Colonic mucosa (tissue), 4 donors: ENCODE data around the gene SLC12A7. TPM values are rescaled to one million over a fixed set of nuclear protein-coding genes. Genes with fewer than 3 reads are reported as not detected.
A peak's percentile ranks its signal among the peaks of the same experiment; 100 is the strongest.

Experiments used
- DNase-seq: peaks from one replicate; pipeline ENCODE4 v3.0.0-alpha.2; 2020
- H3K27ac ChIP-seq: fragments of 200-600 bp; one replicate; pipeline ENCODE4 v1.8.0; 2021
- H3K27me3 ChIP-seq: fragments of 200-600 bp; one replicate; pipeline ENCODE4 v1.8.0; 2021
- H3K36me3 ChIP-seq: fragments of 200-600 bp; one replicate; pipeline ENCODE4 v1.8.0; 2021
- H3K4me1 ChIP-seq: fragments of 200-600 bp; one replicate; pipeline ENCODE4 v1.8.0; 2021; ENCODE audit warnings: mild to moderate bottlenecking
- H3K4me3 ChIP-seq: fragments of 200-600 bp; one replicate; pipeline ENCODE4 v1.8.0; 2021
- H3K9ac ChIP-seq, 2 donors: one replicate each; pipeline ENCODE4 v1.7.0; 2013; ENCODE audit warnings: control low read depth in 2 of 2, low read depth in 2 of 2, low read length in 2 of 2
- H3K9me3 ChIP-seq: fragments of 200-600 bp; one replicate; pipeline ENCODE4 v1.8.0; 2021
- intact Hi-C: fragments of 100-400 bp; cut with DNase I; formaldehyde crosslinking; loops from one replicate; pipeline ENCODE4 v1.14.1; 2022
- total RNA-seq, 2 donors: library from RNA; stranded (reverse); fragmentation: NEBNext Ultra II Directional in 1 of 2; extraction: Animal tissue kit (Norgen Biotek cat#: 25700) in 1 of 2; gene quantifications; one replicate each; pipeline ENCODE4 v1.2.1, GENCODE V29; 2021
- TF ChIP-seq, protein P1 (sequence below): fragments of 200-600 bp; IDR thresholded peaks from one replicate; pipeline ENCODE4 v1.8.0; 2022; ENCODE audit warnings: antibody characterized with exemption, mild to moderate bottlenecking
- donor health status: healthy.
- donor health status: DM: no; HTN: no; CAD: no.
- donor health status: DM: no; HTN: no; CAD: no.

Gene SLC12A7
- total RNA-seq, 2 donors from 2014 or later, result 64.6 to 81.2 TPM

DNA sequence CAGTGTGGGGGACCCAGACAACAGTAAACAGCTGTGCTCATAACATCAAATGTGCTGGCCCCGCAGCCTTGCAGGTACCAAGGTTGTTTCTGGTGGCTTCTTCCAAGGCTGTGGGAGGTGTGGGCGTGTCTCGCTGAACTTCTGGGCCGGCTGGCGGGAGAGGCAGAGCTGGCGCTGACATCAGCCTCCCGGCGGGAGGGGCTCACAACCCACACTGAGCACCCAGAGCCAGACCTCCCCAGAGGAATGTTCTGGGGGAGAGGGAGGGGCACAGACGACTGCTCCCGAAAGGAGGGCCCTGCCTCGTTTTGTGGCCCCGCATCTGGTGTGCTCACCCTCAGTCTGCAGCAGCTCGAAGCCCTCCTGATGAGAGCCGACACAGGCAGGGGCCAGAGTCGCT, 6.9 kb upstream of the SLC12A7 start:
- Histone ChIP-seq H3K4me3 (no peak overlapping the region), H3K27me3 (no peaks in the 10 kb centered on the region), H3K27ac (peak overlapping the region; percentile 47), H3K9ac (peak overlapping the region; percentile 39 to 66), H3K4me1 (peaks cover 15% of the 10 kb centered on the region), H3K9me3 (no peaks in the 10 kb centered on the region), H3K36me3 (no peaks in the 10 kb centered on the region)
- TF ChIP-seq, protein P1, sequence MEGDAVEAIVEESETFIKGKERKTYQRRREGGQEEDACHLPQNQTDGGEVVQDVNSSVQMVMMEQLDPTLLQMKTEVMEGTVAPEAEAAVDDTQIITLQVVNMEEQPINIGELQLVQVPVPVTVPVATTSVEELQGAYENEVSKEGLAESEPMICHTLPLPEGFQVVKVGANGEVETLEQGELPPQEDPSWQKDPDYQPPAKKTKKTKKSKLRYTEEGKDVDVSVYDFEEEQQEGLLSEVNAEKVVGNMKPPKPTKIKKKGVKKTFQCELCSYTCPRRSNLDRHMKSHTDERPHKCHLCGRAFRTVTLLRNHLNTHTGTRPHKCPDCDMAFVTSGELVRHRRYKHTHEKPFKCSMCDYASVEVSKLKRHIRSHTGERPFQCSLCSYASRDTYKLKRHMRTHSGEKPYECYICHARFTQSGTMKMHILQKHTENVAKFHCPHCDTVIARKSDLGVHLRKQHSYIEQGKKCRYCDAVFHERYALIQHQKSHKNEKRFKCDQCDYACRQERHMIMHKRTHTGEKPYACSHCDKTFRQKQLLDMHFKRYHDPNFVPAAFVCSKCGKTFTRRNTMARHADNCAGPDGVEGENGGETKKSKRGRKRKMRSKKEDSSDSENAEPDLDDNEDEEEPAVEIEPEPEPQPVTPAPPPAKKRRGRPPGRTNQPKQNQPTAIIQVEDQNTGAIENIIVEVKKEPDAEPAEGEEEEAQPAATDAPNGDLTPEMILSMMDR, result no peak
- DNase-seq, result peak; percentile 84
- intact Hi-C loops, result no loop called here

DNA sequence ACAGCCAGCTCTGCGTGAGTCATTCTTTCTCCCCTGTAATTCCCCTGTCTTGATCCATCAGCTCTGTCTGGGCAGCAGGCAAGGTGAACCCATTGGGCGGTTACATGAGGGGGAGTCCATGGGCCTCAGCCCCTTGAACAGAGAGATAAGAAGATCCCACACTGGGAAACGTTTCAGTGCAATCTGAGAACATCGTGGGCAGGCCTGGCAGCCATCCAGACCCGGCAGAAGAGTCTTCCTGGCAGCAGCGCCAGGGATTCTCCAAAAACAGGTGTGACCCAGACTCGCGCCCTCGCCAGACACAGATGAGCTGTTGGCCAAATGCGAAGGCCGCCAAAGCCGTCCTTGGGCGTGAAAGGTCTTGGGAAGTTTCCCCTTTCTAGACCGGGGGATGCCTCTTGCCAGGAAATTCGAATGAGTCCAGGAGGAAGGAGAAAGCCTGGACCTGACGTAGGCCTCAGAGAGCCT, 6.4 kb upstream of the SLC12A7 start:
- no peaks in the 10 kb centered on the region for H3K36me3 ChIP-seq
- H3K9me3 ChIP-seq, result no peaks in the 10 kb centered on the region
- H3K4me1 ChIP-seq, result peaks cover 15% of the 10 kb centered on the region
- peak overlapping the region; percentile 47 for H3K27ac ChIP-seq
- DNase-seq, result no peak
- intact Hi-C loops, result no loop called here
- H3K9ac ChIP-seq, result peak overlapping the region in 1 of 2 donors; percentile 66
- TF ChIP-seq, protein P1, result no peak
- no peaks in the 10 kb centered on the region for H3K27me3 ChIP-seq
- H3K4me3 ChIP-seq, result no peak overlapping the region

DNA sequence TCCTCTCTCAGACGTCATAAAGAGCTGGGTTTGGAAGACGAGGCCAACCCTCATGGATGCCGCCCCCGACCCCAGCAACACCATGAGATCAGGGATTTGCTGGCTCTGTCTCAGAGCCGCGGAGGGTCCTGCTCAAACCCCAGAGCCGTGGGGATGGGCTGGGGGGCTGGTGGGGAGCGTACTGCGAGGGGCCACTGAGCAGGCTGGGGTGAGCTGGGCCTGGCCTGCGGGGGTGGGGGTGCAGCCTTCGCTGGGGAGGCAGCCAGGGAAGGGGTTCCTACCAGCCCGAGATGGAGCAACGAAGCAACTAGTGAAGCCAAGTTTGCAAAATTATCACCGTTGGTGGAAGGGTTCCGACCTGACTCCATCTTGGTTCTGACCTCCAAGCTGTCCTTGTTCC, 5.1 kb upstream of the SLC12A7 start:
- Histone ChIP-seq H3K9me3 (no peaks in the 10 kb centered on the region), H3K27me3 (no peaks in the 10 kb centered on the region), H3K9ac (no peak overlapping the region), H3K27ac (no peak overlapping the region), H3K4me3 (no peak overlapping the region), H3K36me3 (no peaks in the 10 kb centered on the region), H3K4me1 (peaks cover 15% of the 10 kb centered on the region)
- TF ChIP-seq, protein P1, result no peak
- intact Hi-C loops, result no loop called here
- no peak for DNase-seq

DNA sequence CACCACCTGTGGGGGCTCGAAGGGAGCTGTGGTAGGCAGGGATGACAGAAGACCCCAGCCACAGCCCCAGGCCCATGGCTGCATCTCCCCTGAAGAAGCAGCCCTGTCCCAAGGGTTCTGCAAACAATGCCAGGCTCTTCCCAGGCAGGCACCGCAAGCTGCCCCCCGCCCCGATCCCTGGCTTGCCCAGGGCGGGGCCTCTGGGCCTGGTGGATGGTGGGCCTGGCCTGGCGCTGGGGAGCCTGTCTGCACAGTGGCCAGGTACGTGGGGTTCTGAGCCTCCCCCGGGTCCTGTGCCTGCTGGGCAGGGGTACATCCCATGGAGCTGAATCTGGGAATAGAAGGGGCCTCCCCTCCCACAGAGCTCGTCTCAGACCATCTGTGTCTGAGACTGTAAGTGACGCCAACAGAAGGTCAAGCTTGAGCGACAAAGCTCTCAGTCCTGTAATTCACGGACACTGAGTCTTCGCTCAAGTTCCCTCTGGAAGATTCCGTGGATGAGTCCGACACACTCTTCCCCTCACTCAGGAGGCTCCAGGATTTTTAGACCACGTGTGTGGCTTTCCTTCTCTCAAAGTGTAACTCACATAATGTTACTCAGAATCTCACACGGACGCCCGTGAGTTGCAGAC, 4.4 kb upstream of the SLC12A7 start:
- Histone ChIP-seq H3K36me3 (no peaks in the 10 kb centered on the region), H3K4me1 (peaks cover 15% of the 10 kb centered on the region), H3K27ac (no peak overlapping the region), H3K4me3 (no peak overlapping the region), H3K9ac (no peak overlapping the region), H3K9me3 (no peaks in the 10 kb centered on the region), H3K27me3 (no peaks in the 10 kb centered on the region)
- intact Hi-C loops, result no loop called here
- no peak for DNase-seq
- TF ChIP-seq, protein P1, result no peak

DNA sequence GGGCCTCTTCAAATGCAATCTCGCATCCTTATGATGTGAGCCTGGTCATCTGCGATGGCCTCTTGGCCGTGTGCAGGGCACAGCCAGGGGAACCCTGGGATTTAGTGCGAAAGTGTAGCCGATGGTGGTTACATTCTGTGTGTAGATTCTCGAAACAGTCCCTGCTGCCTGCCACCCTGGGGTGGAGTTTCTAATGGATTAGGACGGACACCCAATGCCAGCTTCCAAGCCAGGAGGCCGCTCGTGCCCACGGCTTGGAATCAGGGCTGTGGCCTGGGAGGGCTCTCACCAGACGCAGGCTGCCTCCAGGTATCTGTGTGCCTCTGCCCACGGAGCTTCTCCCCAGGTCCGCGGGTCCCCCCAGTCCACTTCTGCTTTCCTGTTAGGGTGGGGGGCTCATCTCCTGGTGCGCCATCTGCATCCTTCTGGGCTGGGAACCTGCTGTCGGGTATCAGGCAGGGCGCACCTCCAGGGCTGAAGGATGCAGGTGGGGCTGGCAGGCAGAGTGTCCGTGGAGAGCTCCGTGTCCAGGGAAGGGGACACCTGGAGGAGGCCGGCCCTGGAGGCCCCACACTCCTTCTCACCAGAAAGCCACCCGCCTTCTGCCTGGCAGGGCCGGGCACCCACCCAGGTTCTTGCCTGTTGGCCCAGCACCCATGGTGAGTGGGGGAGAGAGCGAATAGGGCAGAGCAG, 3.4 kb upstream of the SLC12A7 start:
- H3K27ac ChIP-seq, result no peak overlapping the region
- H3K36me3 ChIP-seq, result no peaks in the 10 kb centered on the region
- DNase-seq, result no peak
- no peak overlapping the region for H3K4me3 ChIP-seq
- no peak overlapping the region for H3K9ac ChIP-seq
- no peaks in the 10 kb centered on the region for H3K27me3 ChIP-seq
- TF ChIP-seq, protein P1, result no peak
- peaks cover 15% of the 10 kb centered on the region for H3K4me1 ChIP-seq
- H3K9me3 ChIP-seq, result no peaks in the 10 kb centered on the region
- intact Hi-C loops, result no loop called here
